Vagina (tissue), 2 donors: Measurements from ENCODE around the gene IFT122.

Experiments
- POLR2A ChIP-seq, 2 donors: fragments of 450-650 bp; IDR thresholded peaks; one replicate each; pipeline ENCODE4 v1.6.1; 2017; ENCODE audit warnings: antibody characterized with exemption in 2 of 2, mild to moderate bottlenecking in 2 of 2, moderate library complexity in 2 of 2
- POLR2AphosphoS5 ChIP-seq, 2 donors: sonication (generic); formaldehyde crosslinking; IDR thresholded peaks; one replicate each; pipeline ENCODE4 v1.9.0; 2017; ENCODE audit warnings: antibody characterized with exemption in 2 of 2, mild to moderate bottlenecking in 2 of 2, low read depth in 1 of 2; ENCODE audit not compliant: insufficient read depth in 1 of 2
- TF ChIP-seq, protein P1 (sequence below), 3 experiments: fragments of 450-650 bp in 2 of 3; fragments of 200-600 bp in 1 of 3; sonication (generic) in 1 of 3; IDR thresholded peaks; one replicate each; pipeline ENCODE4 v1.5.1; 2017 to 2019; ENCODE audit warnings: antibody characterized with exemption in 3 of 3, mild to moderate bottlenecking in 2 of 3, moderate library complexity in 2 of 3

DNA sequence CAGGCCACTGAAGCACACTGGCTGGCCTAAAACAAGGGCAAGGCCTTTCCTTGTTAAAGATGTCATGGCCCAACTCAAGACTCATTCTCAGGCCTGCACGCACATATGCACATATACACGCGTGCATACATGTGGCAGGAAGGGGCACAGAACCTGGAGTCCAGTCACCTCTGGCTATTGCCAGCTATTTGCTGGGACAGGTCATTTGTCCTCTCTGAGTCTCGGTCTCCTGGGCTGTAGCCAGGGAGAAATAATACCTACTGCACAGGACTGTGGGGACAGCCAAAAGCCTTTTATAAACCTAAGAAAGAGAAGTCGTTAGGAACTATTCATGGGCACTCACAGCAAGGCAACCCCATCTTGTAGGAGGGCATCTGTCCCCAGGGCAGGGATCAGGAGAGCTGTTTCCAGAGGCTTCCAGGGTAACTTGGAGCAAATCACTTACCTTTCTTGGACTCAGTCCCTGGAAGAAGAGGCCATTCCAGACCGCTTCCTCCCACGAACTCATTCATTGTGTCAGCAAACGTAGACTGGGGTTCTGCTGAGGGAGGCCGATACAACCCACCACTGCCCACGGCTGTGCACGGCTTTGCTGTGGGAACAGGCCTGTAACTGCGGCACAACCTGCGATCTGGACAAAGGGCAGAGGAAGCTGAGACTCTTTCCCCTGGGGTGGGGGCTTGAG is 47.3 kb downstream of the IFT122 start:
- TF ChIP-seq POLR2A (IDR thresholded peaks at IDR 0.05) = no peak
- no peak for TF ChIP-seq POLR2AphosphoS5 (IDR thresholded peaks at IDR 0.05; ENCODE audit: insufficient read depth in 1 of 2, low read depth in 1 of 2)
- TF ChIP-seq, protein P1, sequence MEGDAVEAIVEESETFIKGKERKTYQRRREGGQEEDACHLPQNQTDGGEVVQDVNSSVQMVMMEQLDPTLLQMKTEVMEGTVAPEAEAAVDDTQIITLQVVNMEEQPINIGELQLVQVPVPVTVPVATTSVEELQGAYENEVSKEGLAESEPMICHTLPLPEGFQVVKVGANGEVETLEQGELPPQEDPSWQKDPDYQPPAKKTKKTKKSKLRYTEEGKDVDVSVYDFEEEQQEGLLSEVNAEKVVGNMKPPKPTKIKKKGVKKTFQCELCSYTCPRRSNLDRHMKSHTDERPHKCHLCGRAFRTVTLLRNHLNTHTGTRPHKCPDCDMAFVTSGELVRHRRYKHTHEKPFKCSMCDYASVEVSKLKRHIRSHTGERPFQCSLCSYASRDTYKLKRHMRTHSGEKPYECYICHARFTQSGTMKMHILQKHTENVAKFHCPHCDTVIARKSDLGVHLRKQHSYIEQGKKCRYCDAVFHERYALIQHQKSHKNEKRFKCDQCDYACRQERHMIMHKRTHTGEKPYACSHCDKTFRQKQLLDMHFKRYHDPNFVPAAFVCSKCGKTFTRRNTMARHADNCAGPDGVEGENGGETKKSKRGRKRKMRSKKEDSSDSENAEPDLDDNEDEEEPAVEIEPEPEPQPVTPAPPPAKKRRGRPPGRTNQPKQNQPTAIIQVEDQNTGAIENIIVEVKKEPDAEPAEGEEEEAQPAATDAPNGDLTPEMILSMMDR (IDR thresholded peaks at IDR 0.05) = no peak
